DMS153 (cell line): Measurements from ENCODE around the gene CAMKK2.
A peak's percentile ranks its signal among the peaks of the same experiment; 100 is the strongest.
"Not testable (repeated sequence)": the region's sequence is repeated elsewhere in the genome, so short reads cannot be mapped to it uniquely, and the experiment has no call there.

Experiments
- DNase-seq: peaks from one replicate; lab custom pipeline; 2025; lab: John Stamatoyannopoulos, UW

The CAMKK2 gene

DNA sequence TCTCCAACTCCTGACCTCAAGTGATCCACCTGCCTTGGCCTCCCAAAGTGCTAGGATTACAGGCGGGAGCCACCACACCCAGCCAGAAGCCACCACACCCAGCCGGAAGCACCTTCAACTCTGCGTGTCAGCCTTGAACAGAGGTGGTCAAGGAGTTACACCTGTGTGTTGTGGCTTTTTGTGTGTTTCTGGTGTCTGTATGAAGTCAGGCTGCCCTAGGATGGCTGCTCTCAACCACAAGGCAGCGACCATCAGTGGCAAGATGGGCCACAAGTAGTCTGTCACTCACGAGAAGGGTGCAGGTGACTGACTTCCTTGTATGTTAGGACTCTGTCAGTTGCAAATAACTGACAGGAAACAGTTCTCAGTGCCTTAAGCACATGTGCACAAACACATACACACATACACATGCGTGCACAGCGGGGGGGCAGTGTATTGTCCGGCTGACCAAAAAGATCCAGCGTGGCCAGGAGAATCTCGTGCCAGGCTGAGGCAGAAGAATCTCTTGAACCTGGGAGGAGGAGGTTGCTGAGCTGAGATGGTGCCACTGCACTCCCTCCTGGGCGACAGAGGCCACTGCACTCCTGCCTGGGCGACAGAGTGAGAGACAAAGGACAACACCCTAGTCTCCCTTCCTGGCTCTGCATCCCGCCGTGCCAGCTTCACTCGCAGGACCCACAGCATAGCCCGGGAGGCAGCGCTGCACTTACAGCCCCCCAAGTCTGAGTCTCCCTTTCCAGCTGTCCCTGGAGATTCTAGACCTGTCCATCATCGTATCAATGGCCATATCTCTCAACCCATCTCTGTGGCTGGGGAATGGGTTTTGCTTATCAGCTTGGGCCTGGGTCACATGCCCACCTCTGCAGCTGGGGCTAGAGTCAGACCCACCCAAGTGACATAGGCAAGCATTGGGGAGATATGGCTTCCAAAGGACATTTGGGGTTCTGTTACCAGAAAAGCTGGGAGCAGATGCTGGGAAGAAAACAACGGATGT, 72.9 kb downstream of the CAMKK2 start:
- DNase-seq, result no peak

DNA sequence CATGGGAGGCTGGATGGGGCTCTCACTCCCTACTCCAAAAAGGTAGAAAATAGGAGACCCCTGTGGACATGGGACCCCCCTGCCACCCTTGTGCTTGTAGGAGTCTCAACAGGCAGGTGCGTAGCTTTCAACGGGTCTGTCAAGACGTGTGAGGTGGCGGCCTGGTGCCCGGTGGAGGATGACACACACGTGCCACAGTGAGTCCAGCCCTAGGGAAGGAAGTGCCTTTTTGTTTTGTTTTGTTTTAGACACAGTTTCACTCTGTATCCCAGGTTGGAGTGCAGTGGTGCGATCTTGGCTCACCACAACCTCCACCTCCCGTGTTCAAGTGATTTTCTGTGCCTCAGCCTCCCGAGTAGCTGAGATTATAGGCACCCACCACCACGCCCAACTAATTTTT, 73.7 kb downstream of the CAMKK2 start:
- DNase-seq, result no peak

DNA sequence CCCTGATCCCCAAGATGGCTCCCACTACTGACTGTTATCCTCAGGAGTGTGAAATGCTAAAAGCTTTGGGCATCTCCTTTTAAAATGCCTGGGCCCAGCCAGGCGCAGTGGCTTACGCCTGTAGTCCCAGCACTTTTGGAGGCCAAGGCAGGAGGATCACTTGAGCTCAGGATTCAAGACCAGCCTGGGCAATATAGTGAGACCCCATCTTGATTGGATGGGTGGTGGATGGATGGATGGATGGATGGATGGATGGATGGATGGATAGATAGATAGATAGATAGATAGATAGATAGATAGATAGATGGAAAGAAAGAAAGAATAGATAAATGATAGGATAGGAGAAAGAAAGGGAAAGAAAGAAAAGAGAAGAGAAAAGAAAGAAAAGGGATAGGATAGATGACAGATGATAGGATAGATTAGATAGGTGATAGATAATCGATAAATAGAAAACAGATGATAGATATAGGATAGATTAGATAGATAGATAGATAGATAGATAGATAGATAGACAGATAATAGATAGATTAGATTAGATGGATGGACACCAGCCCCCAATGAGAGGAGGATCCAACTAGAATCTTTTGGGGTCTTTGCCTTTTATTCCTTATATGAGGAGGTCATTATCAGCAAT, 77.0 kb downstream of the CAMKK2 start:
- DNase-seq, result no peak

DNA sequence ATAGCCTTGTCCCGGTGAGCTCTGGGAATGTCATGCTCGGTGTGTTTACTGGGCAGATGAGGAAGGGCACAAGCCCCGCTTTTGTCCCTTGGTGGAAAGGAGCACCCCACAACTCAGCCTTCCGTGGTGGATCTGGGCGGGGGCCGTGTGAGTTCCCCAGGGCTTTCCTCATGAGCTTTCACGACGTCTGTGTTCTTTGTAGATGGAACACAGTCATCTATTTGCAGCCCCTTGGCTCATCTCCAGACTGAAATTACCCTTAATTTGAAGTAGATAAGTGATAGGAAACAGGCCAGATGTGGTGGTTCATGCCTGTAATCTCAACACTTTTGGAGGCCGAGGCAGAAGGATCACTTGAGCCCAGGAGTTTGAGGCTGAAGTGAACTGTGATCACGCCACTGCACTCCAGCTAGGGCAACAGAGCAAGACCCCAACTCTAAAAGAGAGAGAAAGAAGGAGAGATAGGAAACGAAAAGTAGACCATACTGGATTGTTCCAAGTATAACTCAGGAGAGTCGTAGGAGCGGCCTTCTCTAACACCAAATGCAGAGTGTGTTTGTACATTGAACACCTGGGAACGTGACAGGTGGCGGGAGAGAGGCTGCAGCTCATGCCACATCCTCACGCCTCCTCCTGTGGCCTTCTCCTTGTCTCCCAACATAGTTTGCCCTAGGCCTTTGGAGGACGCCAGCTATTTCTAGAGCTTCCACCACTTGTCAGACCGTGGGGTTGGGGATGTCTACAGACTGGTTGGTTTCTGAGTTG, 77.7 kb downstream of the CAMKK2 start:
- no peak for DNase-seq

DNA sequence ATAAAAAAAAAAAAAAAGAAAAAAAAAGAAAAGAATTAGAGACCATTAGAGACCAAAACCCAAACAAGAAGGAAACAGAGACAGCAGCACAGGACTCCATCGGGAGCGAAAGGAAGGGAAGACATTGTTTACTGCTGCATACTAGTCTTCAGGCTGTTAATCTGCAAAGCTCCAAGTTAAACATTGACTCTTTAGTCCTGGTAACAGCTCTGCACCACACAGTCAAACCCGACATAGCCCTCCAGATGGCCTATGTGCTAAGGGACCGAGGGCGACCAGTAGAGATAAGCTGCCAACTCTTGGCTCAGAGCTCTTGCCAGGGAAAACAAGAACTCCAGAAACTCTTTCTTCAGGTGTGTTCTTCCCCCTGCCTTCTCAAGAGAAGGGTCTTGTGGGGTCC, 78.7 kb downstream of the CAMKK2 start:
- DNase-seq, result no peak

DNA sequence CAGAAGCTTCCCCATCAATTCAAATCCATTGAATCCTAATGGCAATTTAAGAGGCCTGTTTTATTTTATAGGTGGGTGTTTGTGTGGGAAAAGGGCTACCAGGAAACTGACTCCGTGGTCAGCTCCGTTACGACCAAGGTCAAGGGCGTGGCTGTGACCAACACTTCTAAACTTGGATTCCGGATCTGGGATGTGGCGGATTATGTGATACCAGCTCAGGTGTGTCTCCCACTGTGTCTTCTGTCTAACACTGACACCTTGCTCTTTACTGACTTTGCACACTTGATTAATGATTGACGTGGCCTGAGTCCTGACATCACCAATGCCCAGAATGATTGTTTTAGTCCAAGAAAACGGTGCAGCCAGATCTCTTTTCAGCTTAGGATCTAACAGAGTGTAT, 79.4 kb downstream of the CAMKK2 start:
- DNase-seq, result no peak

DNA sequence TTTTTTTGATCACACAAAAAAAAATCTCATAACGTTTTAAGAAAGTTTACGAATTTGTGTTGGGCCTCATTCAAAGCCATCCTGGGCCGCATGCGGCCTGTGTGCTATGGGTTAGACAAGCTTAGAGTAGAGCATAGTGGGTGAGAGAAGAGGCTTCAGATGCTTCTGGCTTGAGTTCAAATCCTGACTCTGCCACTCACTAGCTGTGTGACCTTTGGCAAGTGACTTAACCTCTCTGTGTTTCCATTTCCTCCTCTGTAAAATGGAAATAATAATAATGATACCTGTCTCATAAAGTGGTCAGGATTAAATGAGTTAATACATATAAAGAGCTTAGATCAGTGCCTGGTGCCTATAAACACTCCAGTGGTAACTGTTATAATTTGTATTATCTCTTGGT, 80.4 kb downstream of the CAMKK2 start:
- DNase-seq, result no peak

DNA sequence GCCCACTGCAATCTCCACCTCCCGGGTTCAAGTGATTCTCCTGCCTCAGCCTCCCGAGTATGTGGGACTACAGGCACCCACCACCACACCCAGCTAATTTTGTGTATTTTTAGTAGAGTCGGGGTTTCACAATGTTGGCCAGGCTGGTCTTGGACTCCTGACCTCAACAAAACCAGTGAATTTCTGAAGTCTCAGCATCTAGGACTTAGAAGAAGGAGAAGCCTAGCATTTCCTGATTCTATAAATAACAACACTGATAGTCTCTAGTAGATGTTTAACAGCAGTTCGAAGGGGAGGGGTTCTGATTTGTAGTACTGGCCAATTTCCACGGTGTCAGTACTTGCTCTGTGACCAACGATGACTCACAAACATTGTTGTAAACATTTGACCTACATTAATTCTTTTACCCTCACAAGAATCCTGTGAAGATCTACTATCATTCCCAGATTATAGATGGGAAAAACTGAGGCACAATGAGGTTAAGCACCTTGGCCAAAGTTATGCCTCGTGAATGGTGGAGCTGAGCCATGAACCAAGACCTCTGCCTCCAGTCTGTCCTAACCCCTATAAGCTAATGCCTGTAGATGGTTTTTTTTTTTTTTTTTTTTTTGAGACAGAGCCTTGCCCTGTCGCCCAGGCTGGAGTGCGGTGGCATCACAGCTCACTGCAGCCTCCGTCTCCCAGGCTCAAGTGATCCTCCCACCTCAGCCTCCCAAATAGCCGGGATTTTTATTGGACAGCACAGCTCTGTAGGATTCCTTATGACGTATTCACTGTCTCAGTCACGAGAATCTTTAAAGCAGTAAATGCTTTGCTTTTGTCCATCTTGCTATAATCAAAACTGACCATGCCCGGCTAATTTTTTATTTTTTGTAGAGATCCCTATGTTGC, 81.4 kb downstream of the CAMKK2 start:
- no peak for DNase-seq

DNA sequence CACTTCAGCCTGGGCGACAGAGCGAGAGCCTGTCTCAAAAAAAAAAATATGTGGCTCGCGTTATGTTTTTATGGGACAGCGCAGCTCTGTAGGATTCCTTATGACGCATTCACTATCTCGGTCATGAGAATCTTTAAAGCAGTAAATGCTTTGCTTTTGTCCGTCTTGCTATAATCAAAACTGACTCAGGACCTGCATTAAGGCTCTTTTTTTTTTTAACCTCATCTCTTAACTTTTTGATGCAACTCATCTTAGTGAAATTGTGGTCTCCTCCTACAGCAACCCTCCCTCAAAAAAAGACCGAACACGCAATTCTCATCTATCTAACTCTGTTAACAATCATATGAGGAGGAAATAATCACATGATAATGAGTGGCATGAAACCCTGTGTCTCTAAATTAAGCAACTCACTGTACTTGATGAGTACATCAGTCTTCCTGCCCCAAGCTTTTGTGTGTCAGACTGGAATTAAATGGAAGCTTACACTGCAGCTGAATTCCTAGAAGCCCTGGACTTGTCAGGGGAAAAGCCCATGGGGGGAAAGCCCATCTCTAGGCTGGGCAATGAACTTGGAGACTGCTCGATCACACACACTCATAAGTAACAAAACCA, 82.2 kb downstream of the CAMKK2 start:
- no peak for DNase-seq

DNA sequence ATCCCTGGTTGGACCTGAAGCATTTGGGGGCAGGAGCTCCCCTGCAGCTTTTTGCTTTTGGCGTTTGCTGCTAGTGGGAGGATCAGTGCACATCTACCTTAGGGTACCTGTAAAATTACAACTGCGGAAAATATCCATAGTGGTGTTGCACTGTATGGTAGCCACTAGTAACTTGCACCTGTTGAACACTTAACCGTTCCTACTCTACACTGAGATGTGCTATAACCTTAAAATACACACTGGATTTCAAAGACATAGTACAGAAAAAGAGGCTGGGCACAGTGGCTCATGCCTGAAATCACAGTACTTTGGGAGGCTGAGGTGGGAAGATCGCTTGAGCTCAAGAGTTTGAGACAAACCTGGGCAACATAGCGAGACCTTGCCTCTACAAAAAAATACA, 83.6 kb downstream of the CAMKK2 start:
- no peak for DNase-seq

DNA sequence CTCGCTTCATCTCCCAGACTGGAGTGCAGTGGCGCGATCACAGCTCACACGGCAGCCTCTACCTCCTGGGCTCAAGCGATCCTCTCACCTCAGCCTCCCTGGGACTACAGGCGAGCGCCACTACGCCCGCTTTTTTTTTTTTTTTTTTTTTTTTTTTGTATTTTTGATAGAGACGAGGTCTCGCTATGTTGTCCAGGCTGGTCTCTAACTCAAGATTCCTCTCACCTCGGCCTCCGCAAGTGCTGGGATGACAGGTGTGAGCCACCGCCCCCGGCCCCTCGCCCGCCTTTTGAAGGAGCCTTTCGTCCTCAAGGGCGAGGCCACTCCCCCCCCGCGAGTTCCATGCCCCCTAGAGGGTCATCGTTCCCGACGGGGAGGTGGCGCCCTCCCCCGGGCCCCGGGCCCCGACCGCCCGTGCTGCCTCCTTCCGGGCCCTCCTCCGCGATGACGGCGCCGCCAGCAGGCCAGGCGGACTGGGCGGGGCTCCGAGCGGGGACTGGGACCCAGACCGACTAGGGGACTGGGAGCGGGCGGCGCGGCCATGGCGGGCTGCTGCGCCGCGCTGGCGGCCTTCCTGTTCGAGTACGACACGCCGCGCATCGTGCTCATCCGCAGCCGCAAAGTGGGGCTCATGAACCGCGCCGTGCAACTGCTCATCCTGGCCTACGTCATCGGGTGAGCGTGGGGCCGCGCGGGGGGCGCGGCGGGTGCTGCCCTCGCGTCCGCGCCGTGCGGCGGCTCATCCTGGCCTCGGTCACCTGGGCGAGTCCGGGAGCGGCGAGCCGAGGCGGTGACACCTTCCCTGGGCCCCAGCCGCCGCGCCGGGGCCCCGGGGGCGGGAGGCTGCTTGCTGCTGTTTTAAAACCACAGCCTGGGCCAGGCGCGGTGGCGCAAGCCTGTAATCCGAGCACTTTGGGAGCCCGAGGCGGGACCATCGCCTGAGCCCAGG, 86.6 kb downstream of the CAMKK2 start, which contains the start of gene P2RX4:
P2RX4 (plus strand) TSS at position 506 of the 949 bp plus-strand sequence; CDS start at position 542, 36 bp downstream.
- DNase-seq, result peak; percentile 66

DNA sequence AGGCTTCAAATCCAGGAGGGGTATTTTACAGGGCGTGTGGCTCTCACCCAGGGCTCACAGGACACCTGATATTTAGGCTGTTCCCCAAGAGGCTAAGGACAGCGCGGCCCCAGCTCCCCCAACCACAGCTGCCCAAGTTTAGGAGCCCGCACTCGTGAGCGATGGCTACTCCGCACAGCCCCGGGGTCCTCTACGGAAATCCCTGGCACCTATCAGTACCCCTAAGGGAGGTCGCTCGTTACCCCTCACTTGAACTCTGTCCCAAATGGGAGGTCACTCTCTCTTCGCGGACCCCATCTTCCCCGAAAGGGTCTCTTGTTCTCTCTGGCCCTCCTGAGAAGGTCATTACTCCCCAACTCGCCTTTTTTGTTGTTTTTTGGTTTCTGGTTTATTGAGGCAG, 87.3 kb downstream of the CAMKK2 start:
- no peak for DNase-seq

DNA sequence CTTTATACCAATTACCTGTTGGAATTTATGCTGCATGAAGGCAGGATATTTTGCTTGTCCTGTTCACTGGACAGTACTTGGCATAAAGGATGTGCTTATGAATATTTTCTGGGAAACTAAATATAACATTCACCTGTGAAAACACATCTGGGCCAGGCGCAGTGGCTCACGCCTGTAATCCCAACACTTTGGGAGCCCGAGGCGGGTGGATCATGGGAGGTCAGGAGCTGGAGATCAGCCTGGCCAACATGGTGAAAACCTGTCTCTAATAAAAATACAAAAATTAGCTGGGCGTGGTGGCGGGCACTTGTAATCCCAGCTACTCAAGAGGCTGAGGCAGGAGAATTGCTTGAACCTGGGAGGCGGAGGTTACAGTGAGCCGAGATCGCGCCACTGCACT, 87.9 kb downstream of the CAMKK2 start:
- DNase-seq, result not testable (repeated sequence)

DNA sequence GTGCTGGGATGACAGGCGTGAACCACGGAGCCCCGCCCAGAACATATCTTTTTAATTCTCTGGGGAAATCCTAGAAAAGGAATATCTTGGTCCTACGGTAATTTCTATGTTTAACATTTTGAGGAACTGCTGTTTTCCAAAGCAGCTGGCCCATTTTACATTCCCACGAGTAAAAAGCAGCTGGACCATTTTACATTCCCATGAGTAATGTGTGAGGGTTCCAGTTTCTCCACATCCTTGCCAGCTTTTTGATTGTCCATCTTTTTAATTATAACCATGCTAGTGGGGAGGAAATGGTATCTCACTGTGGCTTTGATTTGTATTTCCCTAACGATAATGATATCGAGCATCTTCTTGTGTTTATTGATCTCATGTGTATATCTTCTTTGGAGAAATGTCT, 91.0 kb downstream of the CAMKK2 start:
- DNase-seq, result no peak

DNA sequence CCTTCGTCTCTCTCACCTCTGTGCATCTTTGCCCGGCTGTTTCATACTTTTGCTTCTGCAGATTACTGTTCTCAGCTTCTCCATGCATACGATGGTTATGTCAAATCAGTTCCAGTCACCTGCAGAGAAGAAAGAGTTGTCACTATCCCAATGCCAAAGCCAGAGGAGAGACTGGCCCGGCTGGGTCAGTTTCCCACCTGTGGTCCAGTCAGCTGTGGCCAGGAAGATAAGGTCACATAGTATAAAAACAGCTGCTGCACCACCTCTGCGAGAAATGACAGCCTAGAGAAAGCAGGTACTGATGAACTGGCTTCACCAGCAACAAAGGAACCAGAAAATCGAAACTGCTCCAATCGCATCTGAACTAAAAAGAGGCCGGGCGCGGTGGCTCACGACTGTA, 93.0 kb downstream of the CAMKK2 start:
- DNase-seq, result no peak

DNA sequence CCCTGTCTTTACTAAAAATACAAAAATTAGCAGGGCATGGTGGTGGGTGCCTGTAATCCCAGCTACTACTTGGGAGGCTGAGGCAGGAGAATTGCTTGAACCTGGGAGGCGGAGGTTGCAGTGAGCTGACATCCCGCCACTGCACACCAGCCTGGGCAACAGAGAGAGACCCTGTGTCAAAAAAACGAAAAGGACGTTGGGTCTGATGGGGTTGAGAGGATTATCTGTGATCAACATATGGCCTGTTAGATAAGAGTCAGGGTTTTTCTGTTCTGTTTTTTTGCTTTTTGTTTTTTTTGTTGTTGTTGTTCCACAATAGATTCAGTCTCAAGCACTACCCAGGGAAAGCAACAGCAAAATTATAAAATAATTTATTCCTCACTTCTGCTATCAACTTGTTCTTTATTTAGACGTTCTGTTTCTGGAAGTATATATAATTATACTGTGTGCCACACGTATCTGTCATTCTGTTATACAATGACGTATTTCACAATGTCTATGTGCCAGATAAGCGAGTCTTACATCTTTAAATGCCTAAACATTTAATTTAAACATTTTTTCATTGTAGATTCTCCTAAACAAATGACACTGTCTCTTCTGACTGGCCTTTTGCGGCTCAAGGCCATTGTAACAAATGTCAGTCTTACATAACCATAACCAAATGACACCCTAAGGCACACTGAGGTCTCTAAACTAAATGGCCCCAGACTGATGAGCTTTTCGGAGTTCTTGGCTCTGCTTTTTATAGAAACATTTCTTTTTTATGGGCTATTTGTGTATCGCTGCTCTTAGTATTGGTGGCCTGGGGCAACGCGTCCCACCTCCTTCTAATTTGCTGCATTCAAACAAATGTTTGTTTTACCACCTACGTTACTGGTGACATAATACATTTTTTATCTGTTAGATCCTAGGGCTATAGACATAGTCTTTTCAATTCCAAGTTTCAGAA, 93.8 kb downstream of the CAMKK2 start:
- no peak for DNase-seq

DNA sequence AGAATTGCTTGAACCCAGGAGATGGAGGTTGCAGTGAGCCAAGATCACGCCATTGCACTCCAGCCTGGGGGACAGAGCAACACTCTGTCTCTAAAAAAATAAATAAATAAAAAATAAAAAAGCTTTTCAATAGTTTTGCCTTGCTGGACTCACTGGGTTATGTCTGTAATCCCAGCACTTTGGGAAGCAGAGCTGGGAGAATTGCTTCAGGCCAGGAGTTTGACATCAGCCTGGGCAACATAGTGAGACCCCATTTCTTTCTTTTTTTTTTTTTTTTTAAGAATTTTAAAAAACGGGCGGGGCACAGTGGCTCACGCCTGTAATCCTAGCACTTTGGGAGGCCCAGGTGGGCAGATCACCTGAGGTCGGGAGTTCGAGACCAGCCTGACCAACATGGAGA, 95.4 kb downstream of the CAMKK2 start:
- DNase-seq, result not testable (repeated sequence)

DNA sequence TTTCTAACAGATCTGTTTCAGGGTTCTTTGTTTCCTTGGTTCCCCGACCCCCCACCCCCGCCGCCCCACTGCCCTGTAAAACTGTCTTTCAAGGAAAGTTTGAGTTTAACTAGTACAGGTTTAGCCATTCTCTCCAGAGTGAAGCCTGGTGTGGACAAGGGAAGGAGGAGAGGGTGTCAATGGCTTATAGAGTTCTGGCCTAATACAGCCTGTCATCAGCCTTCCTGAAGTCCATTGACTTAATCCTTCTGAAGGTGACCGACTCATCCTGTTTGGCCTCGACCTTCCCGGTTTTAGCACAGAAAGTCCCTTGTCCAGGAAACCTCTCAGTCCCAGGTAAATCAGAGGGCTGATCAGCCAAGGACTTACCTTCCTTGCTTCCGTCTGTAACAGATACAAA, 97.6 kb downstream of the CAMKK2 start:
- DNase-seq, result no peak

DNA sequence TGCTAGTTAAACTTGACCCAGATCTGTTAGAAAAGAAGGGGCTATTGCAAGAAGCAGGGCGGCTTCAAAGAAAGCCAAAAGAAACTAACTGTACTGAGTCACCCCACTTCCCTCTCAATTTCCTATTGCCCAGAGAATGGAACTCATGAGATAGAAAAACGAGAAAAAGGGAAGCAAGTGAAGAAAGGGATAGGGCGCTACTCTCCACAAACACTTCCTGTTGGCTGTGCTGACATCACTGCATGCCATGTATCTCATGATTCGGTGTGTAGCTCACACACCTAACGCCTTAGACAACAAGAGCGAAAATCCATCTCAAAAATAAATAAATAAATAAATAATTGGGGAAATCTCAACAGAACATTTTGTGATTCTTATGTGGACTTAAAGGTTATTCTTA, 99.6 kb downstream of the CAMKK2 start:
- no peak for DNase-seq
